SK-N-SH treated with all-trans-retinoic acid at 6 μM for 48 hours (cell line): ENCODE results near the gene LGALS3BP.

ENCODE experiments used
- ATAC-seq: fragments of 200-7000 bp; cut with Tn5 transposase; 3 replicates; pipeline ENCODE4 v1.9.1; 2020; ENCODE audit warnings: mild to moderate bottlenecking, moderate library complexity
- CSDC2 ChIP-seq: fragments of 250-450 bp; sonication (Bioruptor Pico); IDR thresholded peaks from 2 replicates; pipeline ENCODE4 v1.5.0; 2020; ENCODE audit warnings: mild to moderate bottlenecking, moderate library complexity
- CSRNP3 ChIP-seq: fragments of 250-450 bp; sonication (Bioruptor Pico); IDR thresholded peaks from 2 replicates; pipeline ENCODE4 v1.5.1; 2021; ENCODE audit warnings: mild to moderate bottlenecking, moderate library complexity
- GLIS3 ChIP-seq: fragments of 250-450 bp; sonication (Bioruptor Pico); IDR thresholded peaks from 2 replicates; pipeline ENCODE4 v1.5.0; 2020; ENCODE audit warnings: mild to moderate bottlenecking, moderate library complexity
- ISL1 ChIP-seq: fragments of 250-450 bp; sonication (Bioruptor Pico); IDR thresholded peaks from 2 replicates; pipeline ENCODE4 v2.1.2; 2022; ENCODE audit warnings: mild to moderate bottlenecking, moderate library complexity
- SNAI2 ChIP-seq: fragments of 250-450 bp; sonication (Bioruptor Pico); IDR thresholded peaks from 2 replicates; pipeline ENCODE4 v1.5.0; 2020; ENCODE audit warnings: mild to moderate bottlenecking, moderate library complexity
- TCF4 ChIP-seq: fragments of 250-450 bp; sonication (Bioruptor Pico); IDR thresholded peaks from 2 replicates; pipeline ENCODE4 v1.8.0; 2021; ENCODE audit warnings: mild to moderate bottlenecking, moderate library complexity, borderline replicate concordance
- TOX ChIP-seq: fragments of 250-450 bp; sonication (Bioruptor Pico); IDR thresholded peaks from 2 replicates; pipeline ENCODE4 v1.8.0; 2021; ENCODE audit warnings: mild to moderate bottlenecking, moderate library complexity, borderline replicate concordance
- ZC3H10 ChIP-seq: fragments of 250-450 bp; sonication (Bioruptor Pico); IDR thresholded peaks from 2 replicates; pipeline ENCODE4 v1.5.1; 2021; ENCODE audit warnings: mild to moderate bottlenecking, moderate library complexity
- ZFP3 ChIP-seq: fragments of 250-450 bp; sonication (Bioruptor Pico); IDR thresholded peaks from 2 replicates; pipeline ENCODE4 v1.5.0; 2020; ENCODE audit warnings: mild to moderate bottlenecking, moderate library complexity
- ZNF565 ChIP-seq: fragments of 450-650 bp; formaldehyde crosslinking; conservative IDR thresholded peaks from 2 replicates; pipeline ENCODE4 v1.5.0; 2020; ENCODE audit warnings: low read depth, mild to moderate bottlenecking, moderate library complexity
- ZNF70 ChIP-seq: fragments of 450-650 bp; formaldehyde crosslinking; IDR thresholded peaks from 2 replicates; pipeline ENCODE4 v1.5.0; 2020; ENCODE audit warnings: mild to moderate bottlenecking, moderate library complexity
- ZNF8 ChIP-seq: fragments of 450-650 bp; formaldehyde crosslinking; IDR thresholded peaks from 2 replicates; pipeline ENCODE4 v1.5.0; 2020; ENCODE audit warnings: mild to moderate bottlenecking, moderate library complexity
- TF ChIP-seq, protein P1 (sequence below): fragments of 250-450 bp; sonication (Bioruptor Pico); IDR thresholded peaks from 2 replicates; pipeline ENCODE4 v1.5.0; 2020; ENCODE audit warnings: mild to moderate bottlenecking, moderate library complexity
- TF ChIP-seq, protein P2 (sequence below): fragments of 250-450 bp; sonication (Bioruptor Pico); IDR thresholded peaks from 2 replicates; pipeline ENCODE4 v1.8.0; 2020; ENCODE audit warnings: mild to moderate bottlenecking, moderate library complexity, borderline replicate concordance

Gene LGALS3BP

DNA sequence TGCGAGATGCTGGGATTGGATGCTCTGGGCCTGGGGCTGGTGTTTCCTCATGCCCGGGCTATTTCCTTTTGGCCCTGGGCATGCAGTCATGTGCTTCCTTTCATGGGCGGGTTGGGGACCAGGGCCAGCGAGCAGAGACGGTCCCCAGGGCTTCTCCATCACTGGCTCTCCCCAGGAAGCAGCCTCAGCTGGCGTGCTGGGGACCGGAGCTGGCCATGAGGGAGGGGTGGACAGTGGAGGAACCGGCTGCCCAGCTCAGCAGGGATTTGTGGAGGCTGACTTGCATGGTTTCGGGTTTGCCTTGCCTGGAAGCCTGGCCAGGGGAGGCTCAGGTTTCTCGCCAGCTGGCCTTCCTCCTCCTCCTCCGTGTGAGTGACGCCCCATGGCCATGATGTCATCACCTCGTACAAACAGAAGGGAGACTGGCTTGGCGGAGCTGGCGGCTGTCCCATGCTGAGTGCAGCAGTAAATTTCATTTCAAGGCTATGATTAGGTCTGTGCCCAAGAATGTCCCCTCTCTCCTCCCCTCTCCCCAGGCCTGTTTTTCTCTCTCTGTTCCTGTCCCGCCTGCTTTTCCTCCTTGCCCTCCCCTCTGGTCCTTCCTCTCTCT, 45.7 kb downstream of the LGALS3BP start (continued):
- TF ChIP-seq, protein P1, sequence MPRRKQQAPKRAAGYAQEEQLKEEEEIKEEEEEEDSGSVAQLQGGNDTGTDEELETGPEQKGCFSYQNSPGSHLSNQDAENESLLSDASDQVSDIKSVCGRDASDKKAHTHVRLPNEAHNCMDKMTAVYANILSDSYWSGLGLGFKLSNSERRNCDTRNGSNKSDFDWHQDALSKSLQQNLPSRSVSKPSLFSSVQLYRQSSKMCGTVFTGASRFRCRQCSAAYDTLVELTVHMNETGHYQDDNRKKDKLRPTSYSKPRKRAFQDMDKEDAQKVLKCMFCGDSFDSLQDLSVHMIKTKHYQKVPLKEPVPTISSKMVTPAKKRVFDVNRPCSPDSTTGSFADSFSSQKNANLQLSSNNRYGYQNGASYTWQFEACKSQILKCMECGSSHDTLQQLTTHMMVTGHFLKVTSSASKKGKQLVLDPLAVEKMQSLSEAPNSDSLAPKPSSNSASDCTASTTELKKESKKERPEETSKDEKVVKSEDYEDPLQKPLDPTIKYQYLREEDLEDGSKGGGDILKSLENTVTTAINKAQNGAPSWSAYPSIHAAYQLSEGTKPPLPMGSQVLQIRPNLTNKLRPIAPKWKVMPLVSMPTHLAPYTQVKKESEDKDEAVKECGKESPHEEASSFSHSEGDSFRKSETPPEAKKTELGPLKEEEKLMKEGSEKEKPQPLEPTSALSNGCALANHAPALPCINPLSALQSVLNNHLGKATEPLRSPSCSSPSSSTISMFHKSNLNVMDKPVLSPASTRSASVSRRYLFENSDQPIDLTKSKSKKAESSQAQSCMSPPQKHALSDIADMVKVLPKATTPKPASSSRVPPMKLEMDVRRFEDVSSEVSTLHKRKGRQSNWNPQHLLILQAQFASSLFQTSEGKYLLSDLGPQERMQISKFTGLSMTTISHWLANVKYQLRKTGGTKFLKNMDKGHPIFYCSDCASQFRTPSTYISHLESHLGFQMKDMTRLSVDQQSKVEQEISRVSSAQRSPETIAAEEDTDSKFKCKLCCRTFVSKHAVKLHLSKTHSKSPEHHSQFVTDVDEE (CRISPR knock-in tag): no peak; the same call in 1 of the 2 replicates
- TF ChIP-seq TOX (no peak), ISL1 (CRISPR knock-in tag) (peak; percentile 71), TCF4 (CRISPR knock-in tag) (peak; percentile 62; the same call in 1 of the 2 replicates), SNAI2 (CRISPR knock-in tag) (peak; percentile 68; the same call in 1 of the 2 replicates)

DNA sequence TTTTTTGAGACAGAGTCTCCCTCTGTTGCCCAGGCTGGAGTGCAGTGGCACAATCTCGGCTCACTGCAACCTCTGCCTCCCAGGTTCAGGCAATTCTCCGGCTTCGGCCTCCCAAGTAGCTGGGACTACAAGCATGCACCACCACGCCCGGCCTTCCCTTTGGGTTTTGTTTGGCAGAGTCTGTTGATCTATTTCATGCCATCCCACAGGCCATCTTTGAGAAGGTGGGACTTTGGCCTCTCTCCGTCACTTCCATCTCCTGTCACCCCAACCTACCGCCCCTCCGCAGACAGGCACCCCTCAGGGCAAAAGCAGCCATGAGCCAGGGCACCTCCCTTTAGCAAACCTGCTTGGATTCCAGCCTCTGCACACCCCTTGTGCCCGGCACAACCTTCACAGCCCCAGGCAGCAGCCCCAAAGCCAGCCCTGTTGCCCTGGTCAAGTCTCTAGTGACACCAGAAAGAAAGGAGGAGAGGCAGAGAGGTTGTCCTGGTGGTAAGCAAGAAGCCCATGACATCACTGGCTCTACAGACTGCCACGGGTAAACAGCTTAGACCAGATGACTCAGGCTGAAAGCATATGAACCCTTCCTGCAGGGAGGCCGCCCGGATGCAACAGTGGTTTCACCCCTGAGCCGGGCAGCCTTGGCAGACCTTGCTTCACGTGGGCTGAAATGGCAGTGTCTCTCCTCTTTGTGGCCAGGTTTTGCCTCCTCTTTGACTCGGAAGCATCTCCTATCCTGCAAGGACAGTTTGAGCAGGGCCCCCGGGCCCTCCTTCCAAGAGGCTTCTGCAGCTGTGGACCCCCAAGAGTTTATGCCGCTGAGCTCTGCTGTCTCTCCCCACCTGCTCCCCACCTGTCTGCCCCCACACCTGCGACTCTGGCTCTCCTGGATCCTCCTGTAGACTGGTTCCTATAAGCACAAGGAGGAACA, 46.4 kb downstream of the LGALS3BP start:
- TF ChIP-seq ZC3H10 (CRISPR knock-in tag): 0 out of 2 replicates have a peak, but pooled peaks have one; percentile 38
- no peak for TF ChIP-seq ZNF8 (CRISPR knock-in tag)
- TF ChIP-seq, protein P2, sequence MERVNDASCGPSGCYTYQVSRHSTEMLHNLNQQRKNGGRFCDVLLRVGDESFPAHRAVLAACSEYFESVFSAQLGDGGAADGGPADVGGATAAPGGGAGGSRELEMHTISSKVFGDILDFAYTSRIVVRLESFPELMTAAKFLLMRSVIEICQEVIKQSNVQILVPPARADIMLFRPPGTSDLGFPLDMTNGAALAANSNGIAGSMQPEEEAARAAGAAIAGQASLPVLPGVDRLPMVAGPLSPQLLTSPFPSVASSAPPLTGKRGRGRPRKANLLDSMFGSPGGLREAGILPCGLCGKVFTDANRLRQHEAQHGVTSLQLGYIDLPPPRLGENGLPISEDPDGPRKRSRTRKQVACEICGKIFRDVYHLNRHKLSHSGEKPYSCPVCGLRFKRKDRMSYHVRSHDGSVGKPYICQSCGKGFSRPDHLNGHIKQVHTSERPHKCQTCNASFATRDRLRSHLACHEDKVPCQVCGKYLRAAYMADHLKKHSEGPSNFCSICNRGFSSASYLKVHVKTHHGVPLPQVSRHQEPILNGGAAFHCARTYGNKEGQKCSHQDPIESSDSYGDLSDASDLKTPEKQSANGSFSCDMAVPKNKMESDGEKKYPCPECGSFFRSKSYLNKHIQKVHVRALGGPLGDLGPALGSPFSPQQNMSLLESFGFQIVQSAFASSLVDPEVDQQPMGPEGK (CRISPR knock-in tag): 0 out of 2 replicates have a peak, but pooled peaks have one; percentile 9
- TF ChIP-seq ZNF565: no peak
- TF ChIP-seq GLIS3 (CRISPR knock-in tag): 0 out of 2 replicates have a peak, but pooled peaks have one; percentile 21
- no peak for TF ChIP-seq CSRNP3 (CRISPR knock-in tag)
- peak; percentile 4; the same call in 1 of the 2 replicates for TF ChIP-seq ZFP3 (CRISPR knock-in tag)
- TF ChIP-seq SNAI2 (CRISPR knock-in tag): no peak
- TF ChIP-seq, all 23 proteins: peak for 4
- ATAC-seq: peak; percentile 67

DNA sequence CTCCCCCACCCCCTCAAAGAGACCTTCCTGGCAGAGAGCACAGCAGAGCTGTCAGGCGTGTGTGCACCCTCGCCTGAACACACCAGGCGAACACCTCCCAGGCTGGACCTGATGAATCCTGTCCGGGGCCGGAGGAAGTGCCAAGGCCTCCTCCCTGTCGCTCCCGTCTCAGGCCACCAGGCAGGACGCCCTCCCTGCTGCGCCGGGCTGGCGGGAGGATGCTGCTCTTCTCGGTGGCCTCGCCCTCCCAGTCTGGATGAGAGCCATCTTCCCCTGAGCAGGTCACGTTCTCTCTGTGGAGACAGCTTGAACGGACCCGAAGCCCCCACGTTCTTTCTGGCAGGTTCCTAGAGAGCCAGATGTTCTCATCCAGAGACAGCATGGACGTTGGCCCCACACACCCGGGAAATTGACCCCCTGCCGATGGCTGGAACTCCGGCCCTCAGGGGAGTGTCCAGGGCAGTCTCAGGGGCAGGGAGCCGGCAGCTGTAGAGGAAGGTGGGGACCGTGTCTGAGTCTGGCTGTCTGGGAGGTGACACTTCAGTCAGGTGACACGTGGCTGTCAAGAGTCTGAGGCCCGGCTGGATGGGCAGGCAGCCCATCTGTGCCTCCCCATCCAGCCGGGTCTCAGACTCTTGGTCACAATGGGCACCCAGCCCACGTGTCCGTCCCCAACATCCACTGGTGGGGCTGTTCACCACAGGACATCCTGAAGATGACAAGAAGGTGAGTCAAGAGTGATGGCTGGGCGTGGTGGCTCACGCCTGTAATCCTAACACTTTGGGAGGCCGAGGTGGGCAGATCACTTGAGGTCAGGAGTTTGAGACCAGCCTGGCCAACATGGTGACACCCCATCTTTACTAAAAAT, 49.6 kb downstream of the LGALS3BP start:
- no peak for ATAC-seq

DNA sequence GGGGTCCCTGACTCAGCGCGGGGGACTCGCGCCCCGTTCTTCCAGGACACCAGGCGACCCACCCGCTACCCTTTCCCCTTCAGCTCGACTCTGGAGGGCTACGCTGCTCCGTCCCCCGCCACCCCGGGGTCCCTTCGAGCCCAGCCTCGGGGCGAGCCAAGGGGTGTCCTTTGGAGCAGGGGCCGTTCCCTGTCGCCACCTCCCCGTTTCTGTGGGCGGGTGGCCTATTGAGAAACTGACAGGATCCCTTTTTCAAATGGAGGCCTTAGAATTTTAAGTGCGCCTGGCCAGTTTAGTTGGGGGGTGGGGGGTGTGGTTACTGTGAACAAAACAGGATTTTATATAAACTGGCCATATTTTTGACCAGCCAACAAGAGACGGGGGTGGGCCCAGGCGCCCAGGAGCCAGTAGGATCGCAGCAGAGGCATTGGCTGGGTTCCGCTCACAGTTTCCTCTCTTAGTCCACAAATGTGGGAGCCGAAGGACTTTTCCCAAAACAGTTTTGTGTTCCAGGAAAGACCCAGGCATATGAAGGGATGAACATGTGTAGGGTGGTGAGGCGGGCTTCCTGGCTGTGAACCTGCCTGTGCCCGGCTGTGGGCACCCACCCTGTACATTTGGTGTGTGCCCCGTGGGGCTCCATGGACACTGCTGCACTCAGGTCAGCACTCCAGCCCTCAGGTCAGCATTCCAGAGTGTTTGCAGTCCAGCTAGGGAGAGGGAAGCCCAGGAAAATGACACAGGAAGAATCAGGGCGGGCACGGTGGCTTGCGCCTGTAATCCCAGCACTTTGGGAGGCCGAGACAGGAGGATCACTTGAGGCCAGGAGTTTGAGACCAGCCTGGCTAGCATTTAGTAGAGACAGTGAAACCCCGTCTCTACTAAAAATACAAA, 53.8 kb downstream of the LGALS3BP start:
- TF ChIP-seq, protein P1 (CRISPR knock-in tag): peak; percentile 21; the same call in 1 of the 2 replicates
- TF ChIP-seq CSDC2 (0 out of 2 replicates have a peak, but pooled peaks have one; percentile 28), SNAI2 (CRISPR knock-in tag) (no peak), TOX (no peak), ZNF70 (CRISPR knock-in tag) (no peak)
- peak; percentile 67 for ATAC-seq

More for the DNA sequence above, 49.6 kb downstream of the LGALS3BP start:
- TF ChIP-seq TOX: no peak
